ENCODE data around the gene TM4SF4. TPM values are rescaled to one million over a fixed set of nuclear protein-coding genes. Genes with fewer than 3 reads are reported as not detected.

TM4SF4 gene
- total and polyA plus RNA-seq, 7 donors: 0.07 to 0.66 (median 0.13) TPM; not detected in 4

- Histone ChIP-seq H3K4me3 (no peak overlapping the region), H3K36me3 (ENCODE audit: insufficient read depth in 1 of 2, low read depth in 1 of 2) (no peaks in the 10 kb centered on the region), H3K27ac (no peak overlapping the region), H3K9me3 (no peaks in the 10 kb centered on the region), H3K4me1 (no peaks in the 10 kb centered on the region), H3K27me3 (ENCODE audit: insufficient read depth in 3 of 3, low read length in 2 of 3) (no peaks in the 10 kb centered on the region)
- intact Hi-C loops (cut with DNase I): no loop called here
- no peak for DNase-seq
- WGBS, 3 donors: 67 to 76% (median 74%) methylated on average over 1 of the region's 1 CpG
- ATAC-seq: no peak
- no peak for TF ChIP-seq CTCF (IDR thresholded peaks at IDR 0.05)
Observed at GRCh38 chr3:149430216-149430615, 44.3 kb upstream of the TM4SF4 start.

- no peaks in the 10 kb centered on the region for H3K4me1 ChIP-seq
- ATAC-seq: no peak
- no peaks in the 10 kb centered on the region for H3K27me3 ChIP-seq (ENCODE audit: insufficient read depth in 3 of 3, low read length in 2 of 3)
- no peaks in the 10 kb centered on the region for H3K9me3 ChIP-seq
- no peak overlapping the region for H3K4me3 ChIP-seq
- H3K36me3 ChIP-seq (ENCODE audit: insufficient read depth in 1 of 2, low read depth in 1 of 2): no peaks in the 10 kb centered on the region
- TF ChIP-seq CTCF (IDR thresholded peaks at IDR 0.05): no peak
- 82 to 94% (median 90%) methylated on average over 2 of the region's 2 CpGs for WGBS, 3 donors
- H3K27ac ChIP-seq: no peak overlapping the region
- no peak for DNase-seq
- intact Hi-C loops (cut with DNase I): no loop called here
Observed at GRCh38 chr3:149432149-149432548, 42.3 kb upstream of the TM4SF4 start.

- ATAC-seq (no peak), DNase-seq (no peak)
- Histone ChIP-seq H3K9me3 (no peaks in the 10 kb centered on the region), H3K27ac (no peak overlapping the region), H3K4me3 (no peak overlapping the region), H3K27me3 (ENCODE audit: insufficient read depth in 3 of 3, low read length in 2 of 3) (no peaks in the 10 kb centered on the region), H3K36me3 (ENCODE audit: insufficient read depth in 1 of 2, low read depth in 1 of 2) (no peaks in the 10 kb centered on the region), H3K4me1 (no peaks in the 10 kb centered on the region)
- WGBS, 3 donors: 82 to 90% (median 87%) methylated on average over 6 of the region's 6 CpGs
- intact Hi-C loops (cut with DNase I): no loop called here
- no peak for TF ChIP-seq CTCF (IDR thresholded peaks at IDR 0.05)
Observed at GRCh38 chr3:149435996-149436885, 38.3 kb upstream of the TM4SF4 start.

GRCh38 chr3:149437286-149437685 lies 37.2 kb upstream of the TM4SF4 start:
- intact Hi-C loops (cut with DNase I): no loop called here
- Histone ChIP-seq H3K9me3 (no peaks in the 10 kb centered on the region), H3K27me3 (ENCODE audit: insufficient read depth in 3 of 3, low read length in 2 of 3) (no peaks in the 10 kb centered on the region), H3K27ac (no peak overlapping the region), H3K4me3 (no peak overlapping the region), H3K4me1 (no peaks in the 10 kb centered on the region), H3K36me3 (ENCODE audit: insufficient read depth in 1 of 2, low read depth in 1 of 2) (no peaks in the 10 kb centered on the region)
- 92 to 95% (median 93%) methylated on average over 3 of the region's 3 CpGs for WGBS, 3 donors
- DNase-seq: no peak
- ATAC-seq: no peak
- TF ChIP-seq CTCF (IDR thresholded peaks at IDR 0.05): no peak

GRCh38 chr3:149437710-149438109 lies 36.8 kb upstream of the TM4SF4 start:
- H3K36me3 ChIP-seq (ENCODE audit: insufficient read depth in 1 of 2, low read depth in 1 of 2): no peaks in the 10 kb centered on the region
- H3K4me1 ChIP-seq: peaks cover 4% of the 10 kb centered on the region
- H3K27ac ChIP-seq: no peak overlapping the region
- ATAC-seq: no peak
- intact Hi-C loops (cut with DNase I): no loop called here
- no peak for TF ChIP-seq CTCF (IDR thresholded peaks at IDR 0.05)
- H3K4me3 ChIP-seq: no peak overlapping the region
- no peaks in the 10 kb centered on the region for H3K27me3 ChIP-seq (ENCODE audit: insufficient read depth in 3 of 3, low read length in 2 of 3)
- H3K9me3 ChIP-seq: no peaks in the 10 kb centered on the region
- DNase-seq: no peak
